Activated naive CD4-positive, alpha-beta T cell treated with anti-CD3 and anti-CD28 coated beads for 36 hours (primary cell): ENCODE data around the gene SUZ12. TPM values are rescaled to one million over a fixed set of nuclear protein-coding genes. Genes with fewer than 3 reads are reported as not detected.
A peak's percentile ranks its signal among the peaks of the same experiment; 100 is the strongest.
"Not testable (repeated sequence)": the region's sequence is repeated elsewhere in the genome, so short reads cannot be mapped to it uniquely, and the experiment has no call there.

Experiments used
- CTCF ChIA-PET: fragments of 350-600 bp; sonication (Branson Sonifier 250); formaldehyde crosslinking; loops from one replicate; lab custom pipeline; 2021; ENCODE audit warnings: antibody characterized with exemption; lab: Charles Lee
- DNase-seq: peaks from one replicate; pipeline ENCODE4 v3.0.0-alpha.2; 2020
- H3K27ac Mint-ChIP-seq: one replicate; pipeline ENCODE4 v1.8.0; 2021; ENCODE audit warnings: mild to moderate bottlenecking, mixed read lengths
- H3K27me3 Mint-ChIP-seq: one replicate; pipeline ENCODE4 v1.8.0; 2021; ENCODE audit warnings: low read depth, mixed read lengths
- H3K36me3 Mint-ChIP-seq: one replicate; pipeline ENCODE4 v1.8.0; 2021; ENCODE audit warnings: low read depth, mixed read lengths
- H3K4me1 Mint-ChIP-seq: one replicate; pipeline ENCODE4 v1.8.0; 2021; ENCODE audit warnings: low read depth, mixed read lengths
- H3K4me3 Mint-ChIP-seq: one replicate; pipeline ENCODE4 v1.8.0; 2021; ENCODE audit warnings: mild to moderate bottlenecking, moderate library complexity, mixed read lengths
- H3K9me3 Mint-ChIP-seq: one replicate; pipeline ENCODE4 v1.8.0; 2021; ENCODE audit warnings: mixed read lengths
- intact Hi-C: fragments of 100-400 bp; cut with micrococcal nuclease; formaldehyde crosslinking; loops from one replicate; pipeline ENCODE4 v1.15.1; 2023
- total RNA-seq, 2 experiments: library from RNA; stranded (reverse); gene quantifications; one replicate each; pipeline ENCODE4 v1.2.3, GENCODE V29; 2021

Gene SUZ12
- total RNA-seq, 2 experiments from 2014 or later = 54.7 to 56.8 TPM

- H3K9me3 Mint-ChIP-seq, CTCF ChIA-PET, H3K4me3 Mint-ChIP-seq, intact Hi-C loops, H3K4me1 Mint-ChIP-seq, H3K27me3 Mint-ChIP-seq, H3K27ac Mint-ChIP-seq, DNase-seq: not testable (repeated sequence)
- H3K36me3 Mint-ChIP-seq = peaks cover 12% of the 10 kb centered on the region
Observed at GRCh38 chr17:31970416-31970815, 33.6 kb downstream of the SUZ12 start.

DNA sequence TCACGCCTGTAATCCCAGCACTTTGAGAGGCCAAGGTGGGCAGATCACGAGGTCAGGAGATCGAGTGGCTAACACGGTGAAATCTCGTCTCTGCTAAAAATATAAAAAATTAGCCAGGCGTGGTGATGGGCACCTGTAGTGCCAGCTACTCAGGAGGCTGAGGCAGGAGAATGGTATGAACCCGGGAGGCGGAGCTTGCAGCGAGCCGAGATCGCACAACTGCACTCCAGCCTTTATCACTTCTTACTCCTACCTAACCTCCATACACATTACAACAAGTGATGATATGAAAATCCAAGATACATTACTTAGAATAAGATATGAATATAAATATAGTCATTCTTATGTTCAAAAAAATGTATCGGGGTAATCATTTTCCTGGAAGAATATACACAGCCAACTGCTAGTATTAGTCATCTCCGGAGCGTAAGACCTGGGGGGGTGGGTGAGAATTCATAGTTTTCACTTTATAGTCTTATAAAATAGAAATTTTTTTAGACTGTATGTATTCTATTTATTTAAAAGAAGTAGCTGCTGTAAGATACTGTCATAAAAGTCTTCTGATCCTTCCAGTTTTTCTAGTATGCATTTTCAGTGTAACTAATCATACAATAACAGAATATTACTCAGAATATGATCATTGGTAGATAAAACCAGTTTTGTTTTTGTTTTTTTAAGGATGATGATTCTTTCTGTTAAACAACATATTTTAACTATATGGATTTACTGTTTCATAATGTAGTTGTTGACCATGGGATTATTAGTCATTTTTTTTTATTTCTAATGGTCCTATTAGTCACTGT lies 37.7 kb downstream of the SUZ12 start:
- intact Hi-C loops, H3K9me3 Mint-ChIP-seq, DNase-seq, H3K4me3 Mint-ChIP-seq, CTCF ChIA-PET, H3K4me1 Mint-ChIP-seq, H3K27ac Mint-ChIP-seq, H3K27me3 Mint-ChIP-seq: not testable (repeated sequence)
- H3K36me3 Mint-ChIP-seq = peaks cover 19% of the 10 kb centered on the region

DNA sequence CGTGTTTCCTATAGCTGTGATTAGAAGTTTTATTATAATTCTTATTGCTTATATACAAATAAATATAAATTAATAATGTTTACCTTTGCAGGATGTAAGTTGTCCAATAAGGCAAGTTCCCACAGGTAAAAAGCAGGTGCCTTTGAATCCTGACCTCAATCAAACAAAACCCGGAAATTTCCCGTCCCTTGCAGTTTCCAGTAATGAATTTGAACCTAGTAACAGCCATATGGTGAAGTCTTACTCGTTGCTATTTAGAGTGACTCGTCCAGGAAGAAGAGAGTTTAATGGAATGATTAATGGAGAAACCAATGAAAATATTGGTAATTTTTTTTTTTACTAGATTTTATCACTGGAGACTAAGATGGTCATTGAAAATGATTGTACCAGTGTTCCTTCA lies 38.6 kb downstream of the SUZ12 start:
- H3K4me1 Mint-ChIP-seq, DNase-seq: not testable (repeated sequence)

GRCh38 chr17:31991821-31992220 lies 55.0 kb downstream of the SUZ12 start:
- H3K27ac Mint-ChIP-seq, CTCF ChIA-PET, DNase-seq, H3K4me3 Mint-ChIP-seq, H3K4me1 Mint-ChIP-seq, intact Hi-C loops, H3K9me3 Mint-ChIP-seq, H3K27me3 Mint-ChIP-seq: not testable (repeated sequence)
- H3K36me3 Mint-ChIP-seq = peaks cover 36% of the 10 kb centered on the region

More for the DNA sequence above, 38.6 kb downstream of the SUZ12 start:
- H3K27ac Mint-ChIP-seq, CTCF ChIA-PET, intact Hi-C loops, H3K27me3 Mint-ChIP-seq, H3K4me3 Mint-ChIP-seq, H3K9me3 Mint-ChIP-seq: not testable (repeated sequence)
- H3K36me3 Mint-ChIP-seq = peaks cover 22% of the 10 kb centered on the region

DNA sequence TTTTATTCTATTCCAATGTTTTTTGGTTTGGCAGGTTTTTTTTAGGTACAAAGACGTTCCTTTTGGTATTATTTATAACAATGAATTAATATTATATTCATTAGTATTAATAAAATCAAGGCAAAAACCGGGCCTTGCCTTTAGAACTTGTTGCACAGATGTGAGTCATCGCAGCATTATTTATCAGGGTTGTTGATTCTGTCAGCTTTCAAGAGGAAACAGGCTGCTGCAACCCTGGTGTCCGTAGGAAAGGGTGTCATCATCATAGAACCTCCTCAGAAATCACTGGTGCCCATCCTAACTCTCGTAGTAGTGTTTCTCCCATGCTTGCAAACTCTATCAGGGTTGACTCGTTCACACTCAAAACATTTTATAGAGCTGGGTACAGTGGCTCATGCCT lies 60.2 kb downstream of the SUZ12 start:
- H3K27ac Mint-ChIP-seq = no peak overlapping the region
- intact Hi-C loops = no loop called here

GRCh38 chr17:32006957-32007462 lies 70.2 kb downstream of the SUZ12 start, which contains the start of gene LRRC37B:
Gene LRRC37B (plus strand): TSS chr17:32007383. CDS start chr17:32021393, 14,010 bp downstream.
- DNase-seq = peak; percentile 91
- Mint-ChIP-seq H3K4me1 (peaks cover 31% of the 10 kb centered on the region), H3K27me3 (no peaks in the 10 kb centered on the region), H3K27ac (peak within 1 kb of the TSS; percentile 79), H3K9me3 (no peaks in the 10 kb centered on the region), H3K4me3 (peak within 1 kb of the TSS; percentile 83), H3K36me3 (peaks cover 4% of the 10 kb centered on the region)
- intact Hi-C loops = loop anchor here (1.0 to 10.0 kb wide), 3 partner anchors 72 to 348 kb away; partner anchors contain the start of genes SUZ12 and ZNF207
- CTCF ChIA-PET = interaction anchor here (0.5 to 5.7 kb wide), 10 partner anchors 8 to 392 kb away, joined by 3 to 71 read pairs (median 6); partner anchors contain the start of gene RHOT1

More for the DNA sequence above, 60.2 kb downstream of the SUZ12 start:
- Mint-ChIP-seq H3K4me1 (no peaks in the 10 kb centered on the region), H3K4me3 (no peak overlapping the region), H3K36me3 (peaks cover 20% of the 10 kb centered on the region), H3K9me3 (no peaks in the 10 kb centered on the region), H3K27me3 (no peaks in the 10 kb centered on the region)
- DNase-seq = no peak
- CTCF ChIA-PET = no interaction called here

GRCh38 chr17:32007463-32008298 lies 70.9 kb downstream of the SUZ12 start:
- Mint-ChIP-seq H3K4me1 (peaks cover 36% of the 10 kb centered on the region), H3K4me3 (peak overlapping the region; percentile 83), H3K36me3 (peaks cover 4% of the 10 kb centered on the region), H3K27me3 (no peaks in the 10 kb centered on the region), H3K27ac (peak overlapping the region; percentile 79), H3K9me3 (no peaks in the 10 kb centered on the region)
- CTCF ChIA-PET = interaction anchor here (0.5 to 5.7 kb wide), 8 partner anchors 9 to 392 kb away, joined by 3 to 71 read pairs (median 6); partner anchors contain the start of gene RHOT1
- peak; percentile 66 for DNase-seq
- intact Hi-C loops = loop anchor here (1.0 to 10.0 kb wide), 4 partner anchors 73 to 347 kb away; partner anchors contain the start of genes SUZ12 and ZNF207

DNA sequence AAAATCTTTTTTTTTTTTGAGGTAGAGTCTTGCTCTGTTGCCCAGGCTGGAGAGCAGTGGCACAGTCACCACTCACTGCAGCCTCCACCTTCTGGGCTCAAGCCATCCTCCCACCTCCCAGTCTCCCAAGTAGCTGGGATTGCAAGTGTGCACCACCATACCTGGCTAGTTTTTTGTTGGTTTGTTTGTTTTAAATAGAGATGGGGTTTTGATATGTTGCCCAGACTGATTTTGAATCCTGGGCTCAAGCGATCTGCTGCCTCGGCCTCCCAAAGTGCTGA lies 72.4 kb downstream of the SUZ12 start:
- Mint-ChIP-seq H3K36me3 (peaks cover 4% of the 10 kb centered on the region), H3K9me3 (no peaks in the 10 kb centered on the region), H3K27ac (no peak overlapping the region), H3K4me3 (peak overlapping the region; percentile 83), H3K4me1 (peaks cover 37% of the 10 kb centered on the region), H3K27me3 (no peaks in the 10 kb centered on the region)
- no peak for DNase-seq
- CTCF ChIA-PET = interaction anchor here (0.6 to 5.7 kb wide), 3 partner anchors 129 to 458 kb away, joined by 3 to 71 read pairs (median 6); partner anchors contain the start of gene RHOT1
- intact Hi-C loops = loop anchor here (10.0 kb wide), 2 partner anchors 74 to 346 kb away; partner anchors contain the start of genes SUZ12 and ZNF207

GRCh38 chr17:32010114-32010513 lies 73.3 kb downstream of the SUZ12 start:
- H3K27me3 Mint-ChIP-seq = no peaks in the 10 kb centered on the region
- intact Hi-C loops = no loop called here
- CTCF ChIA-PET = interaction anchor here (1.0 to 5.7 kb wide), 2 partner anchors 9 to 129 kb away, joined by 3 to 71 read pairs; partner anchors contain the start of gene RHOT1
- no peak overlapping the region for H3K27ac Mint-ChIP-seq
- H3K4me1 Mint-ChIP-seq = peaks cover 37% of the 10 kb centered on the region
- H3K4me3 Mint-ChIP-seq = no peak overlapping the region
- H3K9me3 Mint-ChIP-seq = no peaks in the 10 kb centered on the region
- H3K36me3 Mint-ChIP-seq = peaks cover 4% of the 10 kb centered on the region
- no peak for DNase-seq

GRCh38 chr17:32015245-32016013 lies 78.6 kb downstream of the SUZ12 start:
- intact Hi-C loops = no loop called here
- Mint-ChIP-seq H3K9me3 (no peaks in the 10 kb centered on the region), H3K4me3 (no peak overlapping the region), H3K36me3 (peaks cover 2% of the 10 kb centered on the region), H3K4me1 (peaks cover 36% of the 10 kb centered on the region), H3K27ac (no peak overlapping the region), H3K27me3 (no peaks in the 10 kb centered on the region)
- CTCF ChIA-PET = interaction anchor here (1.8 kb wide), 1 partner anchor 8 kb away, joined by 13 read pairs; the partner anchor contains the start of gene LRRC37B
- no peak for DNase-seq

DNA sequence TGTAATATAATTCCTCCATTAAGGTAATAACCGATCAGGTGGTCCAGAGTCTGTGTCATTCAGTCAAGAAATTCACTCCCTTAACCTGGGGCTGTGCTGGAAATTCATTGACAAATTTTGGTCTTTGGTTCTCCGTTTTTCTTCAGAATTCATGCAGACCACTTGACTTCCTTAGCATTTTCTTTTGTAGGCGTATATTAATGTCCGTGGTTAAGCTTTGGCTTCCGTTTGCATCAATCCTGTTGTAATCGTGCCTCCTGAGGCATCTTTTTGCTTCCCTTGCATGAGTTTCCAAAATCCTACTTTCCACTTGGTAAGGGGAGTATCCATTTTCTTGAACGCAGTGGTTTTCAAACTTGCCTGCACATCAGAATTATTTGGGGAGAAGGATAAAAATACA lies 79.4 kb downstream of the SUZ12 start:
- no peak overlapping the region for H3K4me3 Mint-ChIP-seq
- intact Hi-C loops = no loop called here
- H3K27ac Mint-ChIP-seq = no peak overlapping the region
- no peaks in the 10 kb centered on the region for H3K27me3 Mint-ChIP-seq
- CTCF ChIA-PET = interaction anchor here (1.8 kb wide), 1 partner anchor 8 kb away, joined by 13 read pairs; the partner anchor contains the start of gene LRRC37B
- peaks cover 33% of the 10 kb centered on the region for H3K4me1 Mint-ChIP-seq
- peaks cover 2% of the 10 kb centered on the region for H3K36me3 Mint-ChIP-seq
- DNase-seq = no peak
- no peaks in the 10 kb centered on the region for H3K9me3 Mint-ChIP-seq
